Vagina (tissue), 2 donors: ENCODE results near the gene SCFD2.

Experiments
- CTCF ChIP-seq, 3 experiments: fragments of 450-650 bp in 2 of 3; fragments of 200-600 bp in 1 of 3; sonication (generic) in 1 of 3; IDR thresholded peaks; one replicate each; pipeline ENCODE4 v1.5.1; 2017 to 2019; ENCODE audit warnings: antibody characterized with exemption in 3 of 3, mild to moderate bottlenecking in 2 of 3, moderate library complexity in 2 of 3
- POLR2A ChIP-seq, 2 donors: fragments of 450-650 bp; IDR thresholded peaks; one replicate each; pipeline ENCODE4 v1.6.1; 2017; ENCODE audit warnings: antibody characterized with exemption in 2 of 2, mild to moderate bottlenecking in 2 of 2, moderate library complexity in 2 of 2
- POLR2AphosphoS5 ChIP-seq, 2 donors: sonication (generic); formaldehyde crosslinking; IDR thresholded peaks; one replicate each; pipeline ENCODE4 v1.9.0; 2017; ENCODE audit warnings: antibody characterized with exemption in 2 of 2, mild to moderate bottlenecking in 2 of 2, low read depth in 1 of 2; ENCODE audit not compliant: insufficient read depth in 1 of 2

DNA sequence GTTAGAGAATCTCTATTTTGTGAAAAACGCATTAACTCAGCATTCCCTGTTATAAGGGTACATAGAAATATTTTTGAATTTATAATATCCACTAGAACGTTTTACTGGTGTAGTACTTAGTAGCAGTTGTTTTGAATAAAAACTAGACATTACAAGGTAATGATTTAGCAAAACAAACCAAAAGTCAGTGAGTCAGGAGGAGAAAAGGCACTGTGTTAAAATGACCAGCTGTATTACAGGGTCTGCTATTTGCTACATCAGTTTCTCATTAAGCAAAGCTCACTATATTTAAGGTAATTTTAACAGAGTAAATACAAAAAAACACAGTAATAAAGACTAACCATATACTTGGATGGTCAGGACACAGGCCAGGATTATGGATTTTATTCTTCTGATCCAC, 351.0 kb downstream of the SCFD2 start:
- TF ChIP-seq POLR2A (IDR thresholded peaks at IDR 0.05) (no peak), CTCF (IDR thresholded peaks at IDR 0.05) (no peak), POLR2AphosphoS5 (IDR thresholded peaks at IDR 0.05; ENCODE audit: insufficient read depth in 1 of 2, low read depth in 1 of 2) (no peak)
